ENCODE measurements around the gene EFNA5.

EFNA5 gene

GRCh38 chr5:107414802-107415201 is 255.9 kb downstream of the EFNA5 start:
- Histone ChIP-seq H3K4me1 (ENCODE audit: insufficient read depth, low read length, severe bottlenecking) (peaks cover 45% of the 10 kb centered on the region), H3F3A (ENCODE audit: insufficient read depth, low read length) (no peaks in the 10 kb centered on the region), H3K9me3 (ENCODE audit: low read length) (no peaks in the 10 kb centered on the region), H3K79me2 (ENCODE audit: insufficient read depth, low read length) (no peaks in the 10 kb centered on the region), H2AFZ (ENCODE audit: low read length) (no peak overlapping the region), H3K27me3 (ENCODE audit: insufficient read depth, low read length) (no peaks in the 10 kb centered on the region), H3K4me3 (ENCODE audit: low read depth, low read length, poor library complexity, severe bottlenecking) (no peak overlapping the region), H3K4me2 (ENCODE audit: low read length) (no peak overlapping the region), H3K36me3 (ENCODE audit: insufficient read depth, low read length) (no peaks in the 10 kb centered on the region), H3K9ac (ENCODE audit: low read length) (no peak overlapping the region), H4K20me1 (ENCODE audit: insufficient read depth, low read length) (no peaks in the 10 kb centered on the region), H3K27ac (ENCODE audit: low read depth, low read length, poor library complexity, severe bottlenecking) (no peak overlapping the region), H3K9me2 (ENCODE audit: low read depth, low read length) (no peaks in the 10 kb centered on the region)
- no peak for TF ChIP-seq EZH2 (IDR thresholded peaks at IDR 0.05; ENCODE audit: borderline replicate concordance, low read length)
- TF ChIP-seq, protein P1, sequence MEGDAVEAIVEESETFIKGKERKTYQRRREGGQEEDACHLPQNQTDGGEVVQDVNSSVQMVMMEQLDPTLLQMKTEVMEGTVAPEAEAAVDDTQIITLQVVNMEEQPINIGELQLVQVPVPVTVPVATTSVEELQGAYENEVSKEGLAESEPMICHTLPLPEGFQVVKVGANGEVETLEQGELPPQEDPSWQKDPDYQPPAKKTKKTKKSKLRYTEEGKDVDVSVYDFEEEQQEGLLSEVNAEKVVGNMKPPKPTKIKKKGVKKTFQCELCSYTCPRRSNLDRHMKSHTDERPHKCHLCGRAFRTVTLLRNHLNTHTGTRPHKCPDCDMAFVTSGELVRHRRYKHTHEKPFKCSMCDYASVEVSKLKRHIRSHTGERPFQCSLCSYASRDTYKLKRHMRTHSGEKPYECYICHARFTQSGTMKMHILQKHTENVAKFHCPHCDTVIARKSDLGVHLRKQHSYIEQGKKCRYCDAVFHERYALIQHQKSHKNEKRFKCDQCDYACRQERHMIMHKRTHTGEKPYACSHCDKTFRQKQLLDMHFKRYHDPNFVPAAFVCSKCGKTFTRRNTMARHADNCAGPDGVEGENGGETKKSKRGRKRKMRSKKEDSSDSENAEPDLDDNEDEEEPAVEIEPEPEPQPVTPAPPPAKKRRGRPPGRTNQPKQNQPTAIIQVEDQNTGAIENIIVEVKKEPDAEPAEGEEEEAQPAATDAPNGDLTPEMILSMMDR (IDR thresholded peaks at IDR 0.05; ENCODE audit: low read length) = no peak

GRCh38 chr5:107413754-107414153 is 257.0 kb downstream of the EFNA5 start:
- Histone ChIP-seq H3K79me2 (ENCODE audit: insufficient read depth, low read length) (no peaks in the 10 kb centered on the region), H3K4me1 (ENCODE audit: insufficient read depth, low read length, severe bottlenecking) (peaks cover 40% of the 10 kb centered on the region), H3F3A (ENCODE audit: insufficient read depth, low read length) (no peaks in the 10 kb centered on the region), H3K36me3 (ENCODE audit: insufficient read depth, low read length) (no peaks in the 10 kb centered on the region), H2AFZ (ENCODE audit: low read length) (no peak overlapping the region), H4K20me1 (ENCODE audit: insufficient read depth, low read length) (no peaks in the 10 kb centered on the region), H3K27ac (ENCODE audit: low read depth, low read length, poor library complexity, severe bottlenecking) (no peak overlapping the region), H3K9me3 (ENCODE audit: low read length) (no peaks in the 10 kb centered on the region), H3K9me2 (ENCODE audit: low read depth, low read length) (no peaks in the 10 kb centered on the region), H3K4me3 (ENCODE audit: low read depth, low read length, poor library complexity, severe bottlenecking) (no peak overlapping the region), H3K27me3 (ENCODE audit: insufficient read depth, low read length) (no peaks in the 10 kb centered on the region), H3K9ac (ENCODE audit: low read length) (no peak overlapping the region), H3K4me2 (ENCODE audit: low read length) (no peak overlapping the region)
- TF ChIP-seq, protein P1 (IDR thresholded peaks at IDR 0.05; ENCODE audit: low read length) = no peak
- TF ChIP-seq EZH2 (IDR thresholded peaks at IDR 0.05; ENCODE audit: borderline replicate concordance, low read length) = no peak

- no peak overlapping the region for H3K4me2 ChIP-seq (ENCODE audit: low read length)
- no peak overlapping the region for H3K4me3 ChIP-seq (ENCODE audit: low read depth, low read length, poor library complexity, severe bottlenecking)
- H3K27ac ChIP-seq (ENCODE audit: low read depth, low read length, poor library complexity, severe bottlenecking) = no peak overlapping the region
- H3K9me2 ChIP-seq (ENCODE audit: low read depth, low read length) = no peaks in the 10 kb centered on the region
- no peaks in the 10 kb centered on the region for H3K36me3 ChIP-seq (ENCODE audit: insufficient read depth, low read length)
- no peaks in the 10 kb centered on the region for H3K27me3 ChIP-seq (ENCODE audit: insufficient read depth, low read length)
- H3F3A ChIP-seq (ENCODE audit: insufficient read depth, low read length) = no peaks in the 10 kb centered on the region
- no peak overlapping the region for H2AFZ ChIP-seq (ENCODE audit: low read length)
- no peak for TF ChIP-seq EZH2 (IDR thresholded peaks at IDR 0.05; ENCODE audit: borderline replicate concordance, low read length)
- TF ChIP-seq, protein P1 (IDR thresholded peaks at IDR 0.05; ENCODE audit: low read length) = no peak
- no peaks in the 10 kb centered on the region for H3K9me3 ChIP-seq (ENCODE audit: low read length)
- peaks cover 17% of the 10 kb centered on the region for H3K4me1 ChIP-seq (ENCODE audit: insufficient read depth, low read length, severe bottlenecking)
- H3K79me2 ChIP-seq (ENCODE audit: insufficient read depth, low read length) = no peaks in the 10 kb centered on the region
- H4K20me1 ChIP-seq (ENCODE audit: insufficient read depth, low read length) = no peaks in the 10 kb centered on the region
- no peak overlapping the region for H3K9ac ChIP-seq (ENCODE audit: low read length)
These were observed 262.2 kb downstream of the EFNA5 start for GRCh38 chr5:107408564-107408963.

All from OCI-LY1 (cell line).